ENCODE measurements around the gene HBP1.
A peak's percentile ranks its signal among the peaks of the same experiment; 100 is the strongest.

Gene HBP1

GRCh38 chr7:107166736-107167426 is 1.9 kb upstream of the HBP1 start:
- no peak for DNase-seq
- TF ChIP-seq GATA1 (IDR thresholded peaks at IDR 0.05; ENCODE audit: low read depth, low read length): no peak

- peak; percentile 80 to 88 for DNase-seq
Observed at GRCh38 chr7:107167483-107168232, 1.1 kb upstream of the HBP1 start.

GRCh38 chr7:107169120-107170050 is 582 bp downstream of the HBP1 start:
- peak; percentile 97 to 98 for DNase-seq
- TF ChIP-seq GATA1 (IDR thresholded peaks at IDR 0.05; ENCODE audit: low read depth, low read length) (no peak), POLR2A (IDR thresholded peaks at IDR 0.05; ENCODE audit: low read length) (peak; percentile 73)

More at GRCh38 chr7:107167483-107168232, 1.1 kb upstream of the HBP1 start:
- no peak for TF ChIP-seq GATA1 (IDR thresholded peaks at IDR 0.05; ENCODE audit: low read depth, low read length)
- peak; percentile 35 for TF ChIP-seq POLR2A (IDR thresholded peaks at IDR 0.05; ENCODE audit: low read length)

GRCh38 chr7:107170051-107170915 is 1.5 kb downstream of the HBP1 start:
- peak; percentile 40 to 62 for DNase-seq
- TF ChIP-seq GATA1 (IDR thresholded peaks at IDR 0.05; ENCODE audit: low read depth, low read length): no peak
- TF ChIP-seq POLR2A (IDR thresholded peaks at IDR 0.05; ENCODE audit: low read length): peak; percentile 44

- DNase-seq: no peak
- TF ChIP-seq POLR2A (IDR thresholded peaks at IDR 0.05; ENCODE audit: low read length): no peak
- TF ChIP-seq GATA1 (IDR thresholded peaks at IDR 0.05; ENCODE audit: low read depth, low read length): no peak
Observed at GRCh38 chr7:107171496-107171895, 2.7 kb downstream of the HBP1 start.

GRCh38 chr7:107172276-107173032 is 3.7 kb downstream of the HBP1 start:
- TF ChIP-seq GATA1 (IDR thresholded peaks at IDR 0.05; ENCODE audit: low read depth, low read length) (no peak), POLR2A (IDR thresholded peaks at IDR 0.05; ENCODE audit: low read length) (no peak)
- DNase-seq: peak in 1 of 2 experiments; percentile 34

- DNase-seq: no peak
- TF ChIP-seq GATA1 (IDR thresholded peaks at IDR 0.05; ENCODE audit: low read depth, low read length): no peak
- TF ChIP-seq POLR2A (IDR thresholded peaks at IDR 0.05; ENCODE audit: low read length): no peak
Observed at GRCh38 chr7:107173191-107173590, 4.4 kb downstream of the HBP1 start.

- no peak for DNase-seq
- TF ChIP-seq GATA1 (IDR thresholded peaks at IDR 0.05; ENCODE audit: low read depth, low read length) (no peak), POLR2A (IDR thresholded peaks at IDR 0.05; ENCODE audit: low read length) (no peak)
Observed at GRCh38 chr7:107173691-107174406, 5.0 kb downstream of the HBP1 start.

GRCh38 chr7:107179326-107180164 is 10.7 kb downstream of the HBP1 start:
- DNase-seq: no peak
- TF ChIP-seq GATA1 (IDR thresholded peaks at IDR 0.05; ENCODE audit: low read depth, low read length) (no peak), POLR2A (IDR thresholded peaks at IDR 0.05; ENCODE audit: low read length) (no peak)

- peak; percentile 46 to 76 for DNase-seq
- no peak for TF ChIP-seq POLR2A (IDR thresholded peaks at IDR 0.05; ENCODE audit: low read length)
- TF ChIP-seq GATA1 (IDR thresholded peaks at IDR 0.05; ENCODE audit: low read depth, low read length): no peak
Observed at GRCh38 chr7:107180378-107180777, 11.6 kb downstream of the HBP1 start.

- DNase-seq: no peak
- TF ChIP-seq GATA1 (IDR thresholded peaks at IDR 0.05; ENCODE audit: low read depth, low read length) (no peak), POLR2A (IDR thresholded peaks at IDR 0.05; ENCODE audit: low read length) (no peak)
Observed at GRCh38 chr7:107181172-107181571, 12.4 kb downstream of the HBP1 start.
